ENCODE results near the gene CYP4A22.
A peak's percentile ranks its signal among the peaks of the same experiment; 100 is the strongest.

DNA sequence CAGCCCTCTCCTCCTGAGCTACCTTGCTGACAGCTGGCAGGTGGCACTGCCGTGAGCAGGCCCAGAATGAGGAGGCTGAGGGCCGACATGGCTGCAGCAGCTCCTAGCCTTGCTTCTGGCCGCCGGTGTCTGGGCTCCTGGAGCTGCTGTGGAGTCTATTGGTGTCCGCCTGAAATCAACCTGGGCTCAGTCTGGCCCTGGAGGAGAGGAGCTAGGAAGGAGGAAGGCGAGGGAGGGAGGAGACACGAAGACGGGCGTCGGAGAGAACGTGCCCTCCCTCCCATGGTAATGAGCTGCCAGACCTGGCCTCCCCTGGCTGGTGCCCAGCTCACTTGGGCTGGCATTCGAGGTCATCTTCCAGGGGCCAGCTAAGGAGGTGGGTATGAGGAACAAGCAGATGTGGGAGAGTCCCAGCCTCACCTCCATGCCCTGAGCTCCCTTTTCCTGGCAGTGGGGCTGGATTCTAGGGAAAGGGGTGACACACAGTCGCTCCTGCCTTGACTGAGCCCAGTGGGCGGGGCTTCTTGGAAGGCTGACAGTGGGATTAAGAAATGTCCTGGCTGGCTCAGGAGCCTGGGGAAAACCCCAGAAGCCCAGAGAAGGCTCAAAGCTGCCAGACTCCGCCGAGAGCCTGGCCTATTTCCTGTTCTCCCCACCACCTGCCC is 52.7 kb downstream of the CYP4A22 start, which contains the start of gene PDZK1IP1:
- TF ChIP-seq, protein P1, sequence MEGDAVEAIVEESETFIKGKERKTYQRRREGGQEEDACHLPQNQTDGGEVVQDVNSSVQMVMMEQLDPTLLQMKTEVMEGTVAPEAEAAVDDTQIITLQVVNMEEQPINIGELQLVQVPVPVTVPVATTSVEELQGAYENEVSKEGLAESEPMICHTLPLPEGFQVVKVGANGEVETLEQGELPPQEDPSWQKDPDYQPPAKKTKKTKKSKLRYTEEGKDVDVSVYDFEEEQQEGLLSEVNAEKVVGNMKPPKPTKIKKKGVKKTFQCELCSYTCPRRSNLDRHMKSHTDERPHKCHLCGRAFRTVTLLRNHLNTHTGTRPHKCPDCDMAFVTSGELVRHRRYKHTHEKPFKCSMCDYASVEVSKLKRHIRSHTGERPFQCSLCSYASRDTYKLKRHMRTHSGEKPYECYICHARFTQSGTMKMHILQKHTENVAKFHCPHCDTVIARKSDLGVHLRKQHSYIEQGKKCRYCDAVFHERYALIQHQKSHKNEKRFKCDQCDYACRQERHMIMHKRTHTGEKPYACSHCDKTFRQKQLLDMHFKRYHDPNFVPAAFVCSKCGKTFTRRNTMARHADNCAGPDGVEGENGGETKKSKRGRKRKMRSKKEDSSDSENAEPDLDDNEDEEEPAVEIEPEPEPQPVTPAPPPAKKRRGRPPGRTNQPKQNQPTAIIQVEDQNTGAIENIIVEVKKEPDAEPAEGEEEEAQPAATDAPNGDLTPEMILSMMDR (conservative IDR thresholded peaks at IDR 0.05; ENCODE audit: low read depth, low read length) = no peak
- TF ChIP-seq POLR2A (IDR thresholded peaks at IDR 0.05; ENCODE audit: low read depth, low read length) (no peak), CEBPB (IDR thresholded peaks at IDR 0.05; ENCODE audit: low read depth, low read length) (peak; percentile 37; the same call in 1 of the 2 replicates), RFX5 (IDR thresholded peaks at IDR 0.05; ENCODE audit: low read depth, low read length) (no peak), MXI1 (IDR thresholded peaks at IDR 0.05; ENCODE audit: borderline replicate concordance, low read depth, low read length) (no peak), MAFK (IDR thresholded peaks at IDR 0.05; ENCODE audit: low read depth, low read length) (no peak)
